Epithelial cell of esophagus (primary cell): ENCODE data around the gene LAX1.

Experiments
- DNase-seq: peaks from one replicate; pipeline ENCODE4 v3.0.0; 2010; ENCODE audit warnings: low read depth
- H3K4me3 ChIP-seq: 2 replicates; pipeline ENCODE4 v1.5.1; 2011; ENCODE audit warnings: mild to moderate bottlenecking, low read length, control low read depth
- TF ChIP-seq, protein P1 (sequence below): IDR thresholded peaks from 2 replicates; pipeline ENCODE4 v1.5.1; 2011; ENCODE audit warnings: low read depth, mild to moderate bottlenecking, low read length, control low read depth, inconsistent platforms; ENCODE audit not compliant: insufficient read depth; ENCODE audit errors: missing control alignments

The LAX1 gene

DNA sequence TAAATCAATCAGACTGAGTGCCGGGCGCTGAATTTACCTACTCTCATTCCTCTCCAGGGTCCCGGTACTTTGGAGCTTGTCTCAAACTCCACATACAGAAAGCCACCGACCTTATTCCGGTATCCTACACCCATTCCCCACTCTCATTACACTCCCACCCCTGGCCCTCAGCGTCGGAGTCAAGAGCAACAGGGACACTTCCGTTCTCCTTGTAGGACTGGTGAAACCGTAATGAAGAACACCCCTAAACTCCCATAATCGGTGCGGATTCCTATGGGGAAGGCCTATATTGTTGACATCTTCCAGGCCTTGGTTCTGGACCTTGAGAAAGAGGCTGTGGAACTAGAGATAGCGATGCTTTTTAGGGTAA is 31.2 kb downstream of the LAX1 start:
- TF ChIP-seq, protein P1, sequence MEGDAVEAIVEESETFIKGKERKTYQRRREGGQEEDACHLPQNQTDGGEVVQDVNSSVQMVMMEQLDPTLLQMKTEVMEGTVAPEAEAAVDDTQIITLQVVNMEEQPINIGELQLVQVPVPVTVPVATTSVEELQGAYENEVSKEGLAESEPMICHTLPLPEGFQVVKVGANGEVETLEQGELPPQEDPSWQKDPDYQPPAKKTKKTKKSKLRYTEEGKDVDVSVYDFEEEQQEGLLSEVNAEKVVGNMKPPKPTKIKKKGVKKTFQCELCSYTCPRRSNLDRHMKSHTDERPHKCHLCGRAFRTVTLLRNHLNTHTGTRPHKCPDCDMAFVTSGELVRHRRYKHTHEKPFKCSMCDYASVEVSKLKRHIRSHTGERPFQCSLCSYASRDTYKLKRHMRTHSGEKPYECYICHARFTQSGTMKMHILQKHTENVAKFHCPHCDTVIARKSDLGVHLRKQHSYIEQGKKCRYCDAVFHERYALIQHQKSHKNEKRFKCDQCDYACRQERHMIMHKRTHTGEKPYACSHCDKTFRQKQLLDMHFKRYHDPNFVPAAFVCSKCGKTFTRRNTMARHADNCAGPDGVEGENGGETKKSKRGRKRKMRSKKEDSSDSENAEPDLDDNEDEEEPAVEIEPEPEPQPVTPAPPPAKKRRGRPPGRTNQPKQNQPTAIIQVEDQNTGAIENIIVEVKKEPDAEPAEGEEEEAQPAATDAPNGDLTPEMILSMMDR = no peak
- peak overlapping the region; percentile 94 for H3K4me3 ChIP-seq
- DNase-seq = peak; percentile 36

DNA sequence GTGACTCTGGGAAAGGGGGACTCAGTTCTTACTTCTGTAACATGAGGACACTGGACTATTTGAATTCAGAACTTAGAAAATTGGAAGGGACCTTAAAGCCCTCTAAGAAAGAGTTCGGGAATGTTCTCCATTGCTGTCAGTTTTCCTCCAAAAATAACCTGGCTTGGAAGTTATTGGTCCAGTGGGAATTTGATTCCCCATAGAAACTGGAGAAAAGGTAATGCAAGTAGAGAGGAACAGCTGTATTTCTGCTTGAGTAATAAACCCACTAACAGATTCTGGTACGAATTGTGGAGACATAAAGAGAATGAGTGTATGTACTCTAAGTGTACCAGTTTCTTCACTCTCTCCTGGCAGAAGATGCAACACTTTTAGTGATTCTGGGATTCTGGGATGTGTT is 32.2 kb downstream of the LAX1 start:
- no peak for DNase-seq
- peak overlapping the region; percentile 94 for H3K4me3 ChIP-seq
- TF ChIP-seq, protein P1 = no peak

DNA sequence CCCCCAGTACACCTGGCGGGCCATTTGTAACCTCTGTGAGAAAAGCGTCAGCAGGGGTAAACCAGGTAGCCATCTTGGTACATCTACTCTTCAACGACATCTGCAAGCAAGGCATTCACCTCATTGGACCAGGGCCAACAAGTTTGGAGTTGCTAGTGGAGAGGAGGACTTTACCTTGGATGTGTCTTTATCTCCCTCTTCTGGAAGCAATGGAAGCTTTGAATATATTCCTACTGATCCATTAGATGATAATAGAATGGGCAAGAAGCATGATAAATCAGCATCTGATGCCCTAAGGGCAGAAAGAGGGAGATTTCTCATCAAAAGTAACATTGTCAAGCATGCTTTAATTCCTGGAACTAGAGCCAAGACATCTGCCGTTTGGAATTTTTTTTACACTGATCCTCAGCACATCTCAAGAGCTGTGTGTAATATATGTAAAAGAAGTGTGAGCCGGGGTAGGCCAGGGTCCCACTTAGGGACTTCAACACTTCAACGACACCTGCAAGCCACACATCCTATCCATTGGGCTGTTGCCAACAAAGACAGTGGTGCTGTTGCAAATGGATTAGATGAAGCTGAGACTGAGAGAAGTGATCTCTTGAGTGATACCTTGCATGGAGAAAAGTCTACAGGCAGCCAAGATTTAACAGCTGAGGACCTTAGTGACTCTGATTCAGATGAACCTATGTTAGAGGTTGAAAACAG is 33.1 kb downstream of the LAX1 start:
- no peak overlapping the region for H3K4me3 ChIP-seq
- DNase-seq = peak; percentile 75
- TF ChIP-seq, protein P1 = peak; percentile 50

DNA sequence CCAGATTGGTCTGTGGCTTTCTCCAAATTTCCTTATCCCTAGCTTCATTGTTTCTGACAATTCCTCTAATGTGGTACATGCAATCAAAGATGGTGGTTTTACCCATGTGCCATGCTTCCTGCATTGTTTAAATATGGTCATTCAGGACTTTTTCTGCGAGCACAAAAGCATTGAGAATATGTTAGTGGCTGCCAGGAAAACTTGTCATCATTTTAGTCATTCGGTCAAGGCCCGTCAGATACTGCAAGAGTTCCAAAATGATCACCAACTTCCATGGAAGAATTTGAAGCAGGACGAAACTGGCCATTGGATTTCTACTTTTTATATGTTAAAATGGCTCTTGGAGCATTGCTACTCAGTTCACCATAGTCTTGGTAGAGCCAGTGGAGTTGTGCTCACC is 34.2 kb downstream of the LAX1 start:
- no peak for DNase-seq
- TF ChIP-seq, protein P1 = no peak
- no peak overlapping the region for H3K4me3 ChIP-seq

DNA sequence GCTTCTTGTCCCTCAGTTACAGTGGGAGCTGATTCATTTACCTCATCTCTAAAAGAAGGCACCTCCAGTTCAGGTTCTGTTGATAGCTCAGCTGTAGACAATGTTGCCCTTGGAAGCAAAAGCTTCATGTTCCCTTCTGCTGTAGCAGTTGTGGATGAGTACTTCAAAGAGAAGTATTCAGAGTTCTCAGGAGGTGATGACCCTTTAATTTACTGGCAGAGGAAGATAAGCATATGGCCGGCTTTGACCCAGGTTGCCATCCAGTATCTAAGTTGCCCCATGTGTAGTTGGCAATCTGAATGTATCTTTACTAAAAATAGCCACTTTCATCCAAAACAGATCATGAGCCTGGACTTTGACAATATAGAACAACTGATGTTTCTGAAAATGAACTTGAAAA is 35.0 kb downstream of the LAX1 start:
- no peak for DNase-seq
- TF ChIP-seq, protein P1 = no peak
- H3K4me3 ChIP-seq = no peak overlapping the region

DNA sequence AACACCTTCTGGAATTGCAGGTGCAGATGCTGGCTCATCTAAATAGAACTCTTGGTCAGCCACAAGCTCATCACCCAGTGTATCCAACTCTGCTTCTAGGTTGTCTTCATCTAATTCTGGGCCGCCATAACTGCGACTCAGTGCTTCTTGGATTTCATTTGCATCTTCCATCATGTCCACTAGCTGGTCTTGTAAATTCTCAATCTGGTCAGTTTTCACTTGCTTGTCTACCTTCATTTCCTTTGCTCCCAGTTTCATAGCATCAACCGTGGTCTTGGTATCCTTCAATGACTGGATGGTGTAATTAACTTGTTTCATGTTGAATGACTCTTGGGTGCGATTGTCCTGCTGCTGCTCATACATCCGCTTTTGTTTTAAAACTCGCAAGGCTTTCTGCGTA is 40.7 kb downstream of the LAX1 start:
- TF ChIP-seq, protein P1 = no peak
- H3K4me3 ChIP-seq = no peak overlapping the region
- no peak for DNase-seq

DNA sequence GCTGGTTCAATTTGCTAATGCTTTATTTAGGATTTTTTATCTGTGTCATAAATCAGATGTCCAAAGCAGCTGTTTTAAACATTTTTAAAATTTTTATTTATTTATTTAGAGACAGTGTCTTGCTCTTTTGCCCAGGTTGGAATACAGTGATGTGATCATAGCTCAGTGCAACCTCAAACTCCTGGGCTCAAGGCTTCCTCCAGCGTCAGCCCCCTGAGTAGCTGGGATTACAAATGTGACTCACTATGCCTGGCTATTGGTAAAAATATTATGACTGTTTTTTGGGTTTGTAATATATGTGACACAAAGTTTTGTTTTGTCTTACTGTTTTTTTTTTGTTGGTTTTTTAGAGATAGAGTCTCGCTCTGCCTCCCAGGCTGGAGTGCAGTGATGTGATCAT is 42.2 kb downstream of the LAX1 start:
- no peak overlapping the region for H3K4me3 ChIP-seq
- TF ChIP-seq, protein P1 = no peak
- DNase-seq = no peak
